ACC112 (cell line): ENCODE measurements around the gene MUC20.
"Not testable (repeated sequence)": the region's sequence is repeated elsewhere in the genome, so short reads cannot be mapped to it uniquely, and the experiment has no call there.

Experiments used
- H2AFZ ChIP-seq: fragments of 200-600 bp; sonication (generic); one replicate; pipeline ENCODE4 v1.6.0; 2017; ENCODE audit warnings: antibody characterized with exemption, low read length; ENCODE audit not compliant: unreplicated experiment
- H3K27ac ChIP-seq: fragments of 200-600 bp; sonication (generic); 2 replicates; pipeline ENCODE4 v1.5.1; 2014; ENCODE audit warnings: low read depth, mild to moderate bottlenecking, antibody characterized with exemption, low read length, moderate library complexity
- H3K27me3 ChIP-seq: fragments of 200-600 bp; sonication (generic); 2 replicates; pipeline ENCODE4 v1.6.1; 2014; ENCODE audit warnings: mild to moderate bottlenecking, antibody characterized with exemption, low read length, moderate library complexity, mixed read lengths; ENCODE audit not compliant: insufficient read depth
- H3K36me3 ChIP-seq: fragments of 200-600 bp; sonication (generic); 2 replicates; pipeline ENCODE4 v1.6.1; 2016; ENCODE audit warnings: mild to moderate bottlenecking, antibody characterized with exemption, low read length, moderate library complexity, mixed read lengths; ENCODE audit not compliant: insufficient read depth
- H3K4me1 ChIP-seq: fragments of 200-600 bp; sonication (generic); one replicate; pipeline ENCODE4 v1.6.1; 2016; ENCODE audit warnings: low read length, mixed read lengths; ENCODE audit not compliant: insufficient read depth, unreplicated experiment, control insufficient read depth
- H3K4me3 ChIP-seq: fragments of 200-600 bp; sonication (generic); 2 replicates; pipeline ENCODE4 v1.5.1; 2014; ENCODE audit warnings: mild to moderate bottlenecking, low read depth, low read length
- H3K79me2 ChIP-seq: fragments of 200-600 bp; sonication (generic); one replicate; pipeline ENCODE4 v1.6.0; 2016; ENCODE audit warnings: low read length; ENCODE audit not compliant: control insufficient read depth, unreplicated experiment, insufficient read depth

MUC20 gene

GRCh38 chr3:195720831-195721506, at the start of gene MUC20:
Gene MUC20 (plus strand): TSS chr3:195720978. CDS start chr3:195721008, 30 bp downstream.
- H3K36me3 ChIP-seq, H3K79me2 ChIP-seq, H3K27ac ChIP-seq, H3K4me3 ChIP-seq, H3K4me1 ChIP-seq, H2AFZ ChIP-seq: not testable (repeated sequence)
- H3K27me3 ChIP-seq = peaks cover 36% of the 10 kb centered on the region

- not testable (repeated sequence) for H3K4me1 ChIP-seq, H3K27me3 ChIP-seq, H3K79me2 ChIP-seq, H3K27ac ChIP-seq, H2AFZ ChIP-seq, H3K4me3 ChIP-seq
- H3K36me3 ChIP-seq = peaks cover 11% of the 10 kb centered on the region
Measured at GRCh38 chr3:195671283-195671682, 49.5 kb upstream of the MUC20 start.

- peaks cover 13% of the 10 kb centered on the region for H3K36me3 ChIP-seq
- H3K4me3 ChIP-seq, H3K79me2 ChIP-seq, H2AFZ ChIP-seq, H3K27ac ChIP-seq, H3K4me1 ChIP-seq, H3K27me3 ChIP-seq: not testable (repeated sequence)
Measured at GRCh38 chr3:195673711-195674110, 47.1 kb upstream of the MUC20 start.

GRCh38 chr3:195678391-195679015, 42.3 kb upstream of the MUC20 start:
- not testable (repeated sequence) for H3K79me2 ChIP-seq, H3K4me1 ChIP-seq, H2AFZ ChIP-seq, H3K27me3 ChIP-seq, H3K27ac ChIP-seq, H3K4me3 ChIP-seq
- peaks cover 16% of the 10 kb centered on the region for H3K36me3 ChIP-seq

- not testable (repeated sequence) for H3K27ac ChIP-seq, H2AFZ ChIP-seq, H3K27me3 ChIP-seq, H3K79me2 ChIP-seq, H3K4me3 ChIP-seq, H3K4me1 ChIP-seq
- peaks cover 19% of the 10 kb centered on the region for H3K36me3 ChIP-seq
Measured at GRCh38 chr3:195680690-195681089, 40.1 kb upstream of the MUC20 start.

- peaks cover 27% of the 10 kb centered on the region for H3K36me3 ChIP-seq
- not testable (repeated sequence) for H3K27me3 ChIP-seq
Measured at GRCh38 chr3:195681458-195682103, 39.2 kb upstream of the MUC20 start.

GRCh38 chr3:195682104-195682742, 38.6 kb upstream of the MUC20 start:
- not testable (repeated sequence) for H3K4me1 ChIP-seq, H3K79me2 ChIP-seq, H2AFZ ChIP-seq, H3K4me3 ChIP-seq, H3K27me3 ChIP-seq, H3K27ac ChIP-seq
- H3K36me3 ChIP-seq = peaks cover 27% of the 10 kb centered on the region

More at GRCh38 chr3:195681458-195682103, 39.2 kb upstream of the MUC20 start:
- not testable (repeated sequence) for H3K79me2 ChIP-seq, H3K27ac ChIP-seq, H2AFZ ChIP-seq, H3K4me1 ChIP-seq, H3K4me3 ChIP-seq

DNA sequence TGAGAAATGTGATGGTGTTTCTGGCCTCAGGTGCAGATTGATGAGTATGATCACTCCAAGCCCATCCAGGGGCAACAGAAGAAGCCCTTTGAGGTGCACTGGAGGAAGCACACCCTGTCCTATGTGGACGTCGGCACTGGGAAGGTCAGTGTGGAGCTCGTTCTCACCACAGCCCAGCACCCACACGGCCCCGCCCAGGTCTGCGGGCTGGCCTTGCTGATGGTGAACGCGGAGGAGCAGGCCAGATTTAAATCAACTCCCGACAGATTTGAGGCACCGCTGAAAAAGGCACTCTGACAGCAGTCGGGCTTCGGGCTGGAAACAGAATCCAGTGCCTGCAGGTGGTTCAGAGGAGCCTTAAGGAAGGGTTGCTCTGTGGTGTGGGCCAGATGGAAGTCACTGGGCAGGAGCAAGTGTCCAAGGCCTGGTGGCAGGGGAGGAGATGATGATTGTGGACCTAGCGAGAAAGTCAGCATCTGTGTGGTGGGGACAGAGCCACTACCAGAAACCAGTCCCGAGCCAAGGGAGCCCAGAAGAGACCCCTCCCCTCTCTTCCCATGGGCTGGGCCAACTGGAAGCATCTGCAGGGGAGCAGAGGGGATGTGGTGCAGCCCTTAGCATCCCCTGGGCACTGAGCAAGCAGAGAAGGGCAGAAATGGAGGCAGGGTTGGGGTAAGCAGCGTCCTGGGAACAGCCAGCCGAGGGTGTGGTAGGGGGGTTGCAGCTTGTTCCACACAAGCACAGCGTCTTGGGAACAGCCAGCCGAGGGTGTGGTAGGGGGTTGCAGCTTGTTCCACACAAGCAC, 36.9 kb upstream of the MUC20 start:
- H3K27me3 ChIP-seq, H3K4me3 ChIP-seq, H3K27ac ChIP-seq, H3K4me1 ChIP-seq, H3K79me2 ChIP-seq, H2AFZ ChIP-seq: not testable (repeated sequence)
- peaks cover 24% of the 10 kb centered on the region for H3K36me3 ChIP-seq

DNA sequence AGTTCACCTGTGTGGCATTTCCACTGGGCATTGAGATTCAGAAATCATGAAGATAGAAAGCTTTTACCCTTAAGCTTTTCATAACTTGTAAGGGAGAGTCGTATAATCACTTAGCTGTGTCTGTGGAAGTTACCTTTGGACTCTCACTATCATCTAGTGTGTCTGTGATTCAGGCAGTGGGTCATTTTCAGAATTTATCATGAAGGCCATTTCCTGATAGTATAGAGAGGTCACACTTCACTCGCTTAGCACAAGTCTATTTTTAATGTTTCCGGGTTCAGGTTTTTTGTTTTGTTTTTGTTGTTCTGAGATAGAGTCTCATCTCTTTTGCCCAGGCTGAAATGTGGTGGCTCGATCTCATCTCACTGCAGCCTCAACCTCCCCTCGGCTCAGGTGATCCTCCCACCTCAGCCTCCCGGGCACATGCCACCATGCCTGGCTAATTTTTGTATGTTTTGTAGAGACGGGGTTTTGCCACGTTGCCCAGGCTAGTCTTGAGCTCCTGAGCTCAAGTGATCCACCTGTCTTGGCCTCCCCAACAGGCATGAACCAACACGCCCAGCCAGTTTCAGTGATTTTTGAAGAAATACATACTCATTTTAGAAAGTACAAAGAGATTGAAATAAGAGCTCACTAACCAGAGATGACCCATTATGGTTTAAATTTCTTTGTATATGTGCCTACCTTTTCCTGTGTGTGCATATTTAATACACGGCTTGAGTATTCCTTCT, 36.1 kb upstream of the MUC20 start:
- H3K4me1 ChIP-seq, H3K27me3 ChIP-seq, H3K79me2 ChIP-seq, H3K27ac ChIP-seq, H3K4me3 ChIP-seq, H2AFZ ChIP-seq: not testable (repeated sequence)
- H3K36me3 ChIP-seq = peaks cover 24% of the 10 kb centered on the region
